ENCODE data around the gene CLDN34.

CLDN34 gene

GRCh38 chrX:9957743-9958142 lies 9.4 kb upstream of the CLDN34 start:
- DNase-seq (ENCODE audit: low read depth, low spot score): no peak
- TF ChIP-seq, protein P1, sequence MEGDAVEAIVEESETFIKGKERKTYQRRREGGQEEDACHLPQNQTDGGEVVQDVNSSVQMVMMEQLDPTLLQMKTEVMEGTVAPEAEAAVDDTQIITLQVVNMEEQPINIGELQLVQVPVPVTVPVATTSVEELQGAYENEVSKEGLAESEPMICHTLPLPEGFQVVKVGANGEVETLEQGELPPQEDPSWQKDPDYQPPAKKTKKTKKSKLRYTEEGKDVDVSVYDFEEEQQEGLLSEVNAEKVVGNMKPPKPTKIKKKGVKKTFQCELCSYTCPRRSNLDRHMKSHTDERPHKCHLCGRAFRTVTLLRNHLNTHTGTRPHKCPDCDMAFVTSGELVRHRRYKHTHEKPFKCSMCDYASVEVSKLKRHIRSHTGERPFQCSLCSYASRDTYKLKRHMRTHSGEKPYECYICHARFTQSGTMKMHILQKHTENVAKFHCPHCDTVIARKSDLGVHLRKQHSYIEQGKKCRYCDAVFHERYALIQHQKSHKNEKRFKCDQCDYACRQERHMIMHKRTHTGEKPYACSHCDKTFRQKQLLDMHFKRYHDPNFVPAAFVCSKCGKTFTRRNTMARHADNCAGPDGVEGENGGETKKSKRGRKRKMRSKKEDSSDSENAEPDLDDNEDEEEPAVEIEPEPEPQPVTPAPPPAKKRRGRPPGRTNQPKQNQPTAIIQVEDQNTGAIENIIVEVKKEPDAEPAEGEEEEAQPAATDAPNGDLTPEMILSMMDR (IDR thresholded peaks at IDR 0.05; ENCODE audit: insufficient read depth, low read length, missing control alignments): no peak
- no peak overlapping the region for H3K4me3 ChIP-seq (ENCODE audit: low read depth, low read length)
- CTCF ChIA-PET: no interaction called here
- POLR2A ChIA-PET: no interaction called here

GRCh38 chrX:9958183-9958582 lies 9.0 kb upstream of the CLDN34 start:
- no peak for DNase-seq (ENCODE audit: low read depth, low spot score)
- TF ChIP-seq, protein P1 (IDR thresholded peaks at IDR 0.05; ENCODE audit: insufficient read depth, low read length, missing control alignments): no peak
- CTCF ChIA-PET: no interaction called here
- POLR2A ChIA-PET: no interaction called here
- H3K4me3 ChIP-seq (ENCODE audit: low read depth, low read length): no peak overlapping the region

- CTCF ChIA-PET: no interaction called here
- no peak overlapping the region for H3K4me3 ChIP-seq (ENCODE audit: low read depth, low read length)
- no peak for DNase-seq (ENCODE audit: low read depth, low spot score)
- TF ChIP-seq, protein P1 (IDR thresholded peaks at IDR 0.05; ENCODE audit: insufficient read depth, low read length, missing control alignments): no peak
- POLR2A ChIA-PET: no interaction called here
Observed at GRCh38 chrX:9961750-9962149, 5.4 kb upstream of the CLDN34 start.

GRCh38 chrX:9977635-9978034 lies 10.5 kb downstream of the CLDN34 start:
- no peak overlapping the region for H3K4me3 ChIP-seq (ENCODE audit: low read depth, low read length)
- TF ChIP-seq, protein P1 (IDR thresholded peaks at IDR 0.05; ENCODE audit: insufficient read depth, low read length, missing control alignments): no peak
- CTCF ChIA-PET: interaction anchor here (1.3 kb wide), 2 partner anchors 11 to 18 kb away, joined by 4 to 5 read pairs; partner anchors contain the start of gene CLDN34
- POLR2A ChIA-PET: no interaction called here
- no peak for DNase-seq (ENCODE audit: low read depth, low spot score)

GRCh38 chrX:9980401-9980800 lies 13.2 kb downstream of the CLDN34 start:
- POLR2A ChIA-PET: no interaction called here
- no peak for DNase-seq (ENCODE audit: low read depth, low spot score)
- TF ChIP-seq, protein P1 (IDR thresholded peaks at IDR 0.05; ENCODE audit: insufficient read depth, low read length, missing control alignments): no peak
- H3K4me3 ChIP-seq (ENCODE audit: low read depth, low read length): no peak overlapping the region
- CTCF ChIA-PET: interaction anchor here (1.9 to 3.5 kb wide), 3 partner anchors 15 to 140 kb away, joined by 6 to 33 read pairs (median 13); no protein-coding TSS in a partner anchor

GRCh38 chrX:9980927-9981326 lies 13.8 kb downstream of the CLDN34 start:
- POLR2A ChIA-PET: no interaction called here
- no peak for DNase-seq (ENCODE audit: low read depth, low spot score)
- TF ChIP-seq, protein P1 (IDR thresholded peaks at IDR 0.05; ENCODE audit: insufficient read depth, low read length, missing control alignments): no peak
- CTCF ChIA-PET: interaction anchor here (2.1 to 3.5 kb wide), 2 partner anchors 15 to 139 kb away, joined by 6 to 33 read pairs; no protein-coding TSS in a partner anchor
- no peak overlapping the region for H3K4me3 ChIP-seq (ENCODE audit: low read depth, low read length)

Measured in AG04449 (cell line).